LNCaP clone FGC (cell line): ENCODE measurements around the gene DCAF11.

Source experiments
- DNase-seq: peaks from one replicate; pipeline ENCODE4 v3.0.0-alpha.2; 2011; ENCODE audit warnings: low read depth
- H3K4me3 ChIP-seq: 2 replicates; pipeline ENCODE4 v1.5.1; 2011; ENCODE audit warnings: mild to moderate bottlenecking, low read depth, low read length, control low read depth
- CTCF ChIP-seq: IDR thresholded peaks from 2 replicates; pipeline ENCODE4 v1.5.1; 2012; ENCODE audit warnings: mild to moderate bottlenecking; ENCODE audit not compliant: control insufficient read depth, insufficient read depth; ENCODE audit errors: extremely low read depth

Gene DCAF11

DNA sequence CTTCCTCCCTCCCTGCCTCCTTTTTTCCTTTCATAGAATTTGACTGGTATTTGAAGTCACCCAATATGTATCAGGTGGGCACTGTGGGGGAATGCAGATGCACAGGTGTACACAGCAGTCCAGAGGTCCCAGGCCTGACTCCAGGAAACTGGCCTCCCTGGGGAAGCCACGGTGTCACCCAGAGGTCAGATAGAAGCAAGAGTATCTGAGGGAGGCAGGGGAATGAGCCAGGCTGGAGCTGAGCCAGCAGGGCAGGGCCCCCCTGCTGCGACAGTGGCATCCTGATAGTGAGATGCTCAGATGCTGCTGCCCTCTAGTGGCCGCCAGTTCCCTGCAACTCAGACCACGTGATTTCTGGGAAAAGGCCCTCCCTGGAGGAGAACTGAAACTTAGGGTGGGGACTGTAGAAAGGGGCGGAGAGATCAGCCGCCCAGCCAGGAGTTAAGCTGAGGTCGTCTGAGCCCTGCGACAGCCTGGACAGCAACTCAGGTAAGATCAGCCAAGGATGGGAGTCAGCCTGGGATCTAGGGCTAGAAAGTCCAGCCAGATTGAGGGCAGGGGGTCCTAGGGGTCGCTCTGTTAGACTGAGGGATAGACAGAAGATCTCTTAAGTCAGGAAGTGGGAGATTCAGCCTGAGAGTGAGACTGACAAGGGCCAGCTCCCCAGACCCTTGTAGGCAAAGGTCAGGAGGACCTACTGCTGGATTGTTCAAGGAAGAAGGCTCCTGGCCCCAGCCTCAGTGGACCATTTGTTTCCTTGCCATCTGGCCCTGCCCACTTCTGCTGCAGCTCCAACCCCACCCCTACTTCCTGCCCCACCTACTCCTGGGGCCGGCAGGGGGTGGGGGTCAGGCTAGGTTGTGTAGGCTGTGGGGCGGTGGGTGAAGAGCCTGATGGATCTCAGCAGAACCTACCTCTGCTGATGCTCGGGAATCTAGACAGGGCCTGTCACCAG lies 46.5 kb downstream of the DCAF11 start, which contains the start of gene IRF9:
TSS of gene IRF9 (plus strand) at position 416 of the 955 bp plus-strand sequence. CDS start 880 bp downstream, outside the sequence.
- peak within 1 kb of the TSS; percentile 39 for H3K4me3 ChIP-seq
- DNase-seq = peak; percentile 87
- TF ChIP-seq CTCF = peak; percentile 97

GRCh38 chr14:24162093-24162492 lies 47.5 kb downstream of the DCAF11 start:
- no peak for DNase-seq
- no peak overlapping the region for H3K4me3 ChIP-seq
- TF ChIP-seq CTCF = no peak

- no peak for TF ChIP-seq CTCF
- H3K4me3 ChIP-seq = no peak overlapping the region
- DNase-seq = no peak
Measured at GRCh38 chr14:24164518-24164991, 50.0 kb downstream of the DCAF11 start.

- TF ChIP-seq CTCF = no peak
- no peak overlapping the region for H3K4me3 ChIP-seq
- DNase-seq = no peak
Measured at GRCh38 chr14:24165785-24166184, 51.2 kb downstream of the DCAF11 start.

DNA sequence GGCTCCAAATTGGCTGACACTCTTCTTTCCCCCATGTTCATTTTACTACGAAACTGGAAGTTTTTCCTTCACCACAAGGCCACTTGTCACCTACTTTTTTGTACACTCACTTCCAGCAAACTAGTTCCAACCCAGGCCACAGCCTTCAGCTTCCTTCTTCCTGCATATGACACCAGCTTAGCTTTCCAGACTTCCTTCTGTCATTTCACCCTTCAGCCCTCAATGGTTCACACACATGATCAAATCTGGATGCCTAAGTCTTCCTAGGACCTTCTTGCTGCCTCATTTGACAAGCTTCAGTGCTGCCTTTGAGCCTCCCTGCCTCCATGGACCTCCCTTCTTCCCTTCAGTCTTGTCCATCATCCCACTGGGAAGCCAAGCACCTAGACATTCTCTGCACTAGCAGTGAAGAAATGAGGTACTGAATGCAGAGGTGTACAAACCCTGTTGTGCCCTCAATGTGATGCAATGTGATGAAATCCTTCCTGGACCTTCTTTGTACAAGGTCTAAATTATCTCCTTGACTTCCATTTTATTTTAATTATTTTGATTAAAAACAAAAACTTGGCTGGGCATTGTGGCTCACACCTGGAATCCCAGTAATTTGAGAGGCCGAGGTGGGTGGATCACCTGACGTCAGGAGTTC lies 53.0 kb downstream of the DCAF11 start:
- H3K4me3 ChIP-seq = no peak overlapping the region
- DNase-seq = no peak
- no peak for TF ChIP-seq CTCF

DNA sequence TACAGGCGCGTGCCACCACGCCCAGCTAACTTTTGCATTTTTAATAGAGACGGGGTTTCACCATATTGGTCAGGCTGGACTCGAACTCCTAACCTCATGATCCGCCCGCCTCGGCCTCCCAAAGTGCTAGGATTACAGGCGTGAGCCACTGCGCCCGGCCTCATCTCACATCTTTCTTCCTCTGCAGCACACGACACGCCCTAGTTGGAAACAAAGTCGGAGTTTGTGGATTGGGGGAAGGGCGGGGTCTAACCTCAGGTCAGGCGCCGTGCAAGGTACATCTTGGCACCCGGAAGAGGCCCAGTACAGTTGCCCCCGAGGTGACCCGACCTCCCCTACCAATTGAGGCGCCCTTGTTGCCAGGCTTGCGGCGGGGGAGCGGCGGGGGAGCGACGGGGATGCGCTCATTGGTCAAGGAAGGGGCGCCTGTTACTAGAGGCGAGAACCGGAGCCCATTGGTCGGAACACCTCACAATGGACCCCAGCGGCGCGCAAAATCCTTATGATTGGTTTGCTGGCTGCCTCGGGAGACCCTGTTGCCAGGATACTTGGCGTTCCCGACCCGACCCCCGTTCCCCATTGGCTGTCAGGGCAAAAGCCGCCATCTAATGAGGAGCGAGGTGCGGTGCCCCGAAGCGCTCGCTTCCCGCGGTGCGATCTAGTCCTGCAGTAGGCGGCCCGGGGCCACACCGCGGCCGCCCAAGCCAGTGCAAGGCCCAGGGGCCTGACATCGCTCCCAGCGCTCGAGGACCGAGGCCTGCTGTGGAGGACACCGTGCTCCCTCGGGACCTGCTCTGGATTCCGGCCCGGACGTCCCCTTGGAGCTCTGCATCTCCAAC lies 57.1 kb downstream of the DCAF11 start, which contains the start of gene REC8:
TSS of gene REC8 (plus strand) at position 659 of the 839 bp plus-strand sequence. CDS start 473 bp downstream, outside the sequence.
- no peak for DNase-seq
- no peak within 1 kb of the TSS for H3K4me3 ChIP-seq
- TF ChIP-seq CTCF = no peak
